Measurements from ENCODE around the gene STX8.

Gene STX8

DNA sequence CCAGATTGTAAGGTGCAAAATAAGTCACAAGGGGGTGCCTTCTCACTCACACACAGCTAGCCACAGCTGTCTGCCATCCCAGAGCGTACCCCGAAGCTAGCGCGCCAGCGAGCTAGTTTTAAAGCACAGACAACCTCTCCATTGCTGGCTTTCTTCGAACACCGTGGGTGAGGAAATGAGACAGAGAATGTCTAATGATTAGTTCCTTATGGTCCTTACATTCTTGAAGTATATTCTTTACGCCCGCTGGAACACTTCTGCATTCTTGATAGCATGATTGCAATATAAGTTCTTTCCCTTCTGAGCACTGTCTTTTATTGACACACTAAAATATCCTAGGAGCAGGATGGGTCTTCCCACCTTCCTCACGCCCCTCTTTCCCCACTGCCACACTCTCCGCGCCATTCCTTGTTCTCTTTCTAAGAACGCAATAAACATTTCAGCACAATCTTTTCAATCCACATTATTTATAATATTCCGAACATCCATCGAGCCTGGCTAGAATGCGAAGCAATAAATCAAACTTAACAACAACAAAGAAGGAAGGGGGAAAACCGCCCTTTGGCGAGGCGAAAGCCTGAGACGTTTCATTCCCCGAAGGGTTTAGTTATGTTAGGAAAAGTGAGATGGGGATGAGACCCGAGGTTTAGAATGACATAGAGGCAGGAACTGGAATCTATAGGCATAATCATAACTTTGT, 303.0 kb downstream of the STX8 start:
- no peak overlapping the region for H3K14ac ChIP-seq (ENCODE audit: low read length)
- H3K4me1 ChIP-seq (ENCODE audit: control insufficient read depth in 2 of 2, insufficient read depth in 1 of 2, low read depth in 1 of 2, low read length in 2 of 2), result peaks cover 0 to 1% of the 10 kb centered on the region in 2 donors
- H3K4ac ChIP-seq (ENCODE audit: low read length), result no peak overlapping the region
- no peak overlapping the region for H4K91ac ChIP-seq (ENCODE audit: low read depth, low read length, poor library complexity)
- no peak overlapping the region for H2AFZ ChIP-seq (ENCODE audit: low read length)
- no peak overlapping the region for H2BK120ac ChIP-seq (ENCODE audit: low read depth, low read length)
- no peak overlapping the region for H3K18ac ChIP-seq (ENCODE audit: low read length)
- no peak for DNase-seq (ENCODE audit: low spot score)
- H4K8ac ChIP-seq (ENCODE audit: low read depth, low read length), result no peak overlapping the region
- no peaks in the 10 kb centered on the region for H3K36me3 ChIP-seq (replicated peaks in 1 of 2; ENCODE audit: control insufficient read depth in 2 of 2, insufficient read depth in 2 of 2, low read length in 2 of 2)
- WGBS, 2 donors (ENCODE audit: extremely low coverage in 2 of 2, insufficient read length in 2 of 2, insufficient replicate concordance in 1 of 2), result 100% methylated on average over 2 of the region's 22 CpGs; no CpG with 5 or more reads in 1 of the 2 donors
- H3K27me3 ChIP-seq (ENCODE audit: control insufficient read depth in 3 of 3, insufficient read depth in 3 of 3, low read depth in 1 of 3, low read length in 3 of 3), result no peaks in the 10 kb centered on the region
- H2BK15ac ChIP-seq (ENCODE audit: low read length), result no peak overlapping the region
- H2BK5ac ChIP-seq (ENCODE audit: low read length), result no peak overlapping the region
- no peaks in the 10 kb centered on the region for H3K79me1 ChIP-seq (ENCODE audit: low read depth, low read length)
- H2BK12ac ChIP-seq (ENCODE audit: low read length), result no peak overlapping the region
- no peak overlapping the region for H3K9ac ChIP-seq (ENCODE audit: low read depth, low read length, poor library complexity)
- H2AK5ac ChIP-seq (ENCODE audit: low read depth, low read length), result no peak overlapping the region
- H3K9me3 ChIP-seq (replicated peaks in 1 of 2; ENCODE audit: control insufficient read depth in 2 of 2, insufficient read depth in 1 of 2, low read depth in 1 of 2, low read length in 2 of 2), result no peaks in the 10 kb centered on the region
- no peak overlapping the region for H3K4me3 ChIP-seq (ENCODE audit: low read length in 2 of 2)
- no peak overlapping the region for H3K27ac ChIP-seq (replicated peaks; ENCODE audit: low read length)
- no peak overlapping the region for H3K23ac ChIP-seq (ENCODE audit: low read depth, low read length, poor library complexity)
- no peak overlapping the region for H3K4me2 ChIP-seq (ENCODE audit: insufficient read depth, low read length, poor library complexity, severe bottlenecking)

DNA sequence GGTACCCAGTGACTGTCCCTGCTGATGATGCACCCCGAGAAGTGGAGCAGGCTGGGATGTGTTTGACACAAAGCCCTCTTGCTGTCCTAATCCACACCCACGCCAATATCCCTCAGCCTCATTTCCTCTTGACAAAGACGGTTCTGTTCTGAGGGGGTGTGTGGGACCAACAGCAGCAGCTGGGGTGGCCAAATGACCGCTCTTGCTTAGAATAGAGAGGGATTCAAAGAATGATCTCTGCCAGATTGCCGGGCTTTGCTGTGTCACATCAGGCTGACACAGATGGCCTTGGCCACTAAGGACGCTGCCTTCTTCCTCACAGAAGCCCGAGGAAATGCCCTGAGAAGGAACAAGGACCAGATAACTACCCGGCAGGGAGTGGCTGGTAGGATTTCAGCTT, 303.6 kb downstream of the STX8 start:
- Histone ChIP-seq H2BK12ac (ENCODE audit: low read length) (no peak overlapping the region), H3K27ac (replicated peaks; ENCODE audit: low read length) (no peak overlapping the region), H3K9me3 (replicated peaks in 1 of 2; ENCODE audit: control insufficient read depth in 2 of 2, insufficient read depth in 1 of 2, low read depth in 1 of 2, low read length in 2 of 2) (no peaks in the 10 kb centered on the region), H3K14ac (ENCODE audit: low read length) (no peak overlapping the region), H3K27me3 (ENCODE audit: control insufficient read depth in 3 of 3, insufficient read depth in 3 of 3, low read depth in 1 of 3, low read length in 3 of 3) (no peaks in the 10 kb centered on the region), H3K4me1 (ENCODE audit: control insufficient read depth in 2 of 2, insufficient read depth in 1 of 2, low read depth in 1 of 2, low read length in 2 of 2) (peaks cover 0 to 1% of the 10 kb centered on the region in 2 donors), H2BK15ac (ENCODE audit: low read length) (no peak overlapping the region), H2BK120ac (ENCODE audit: low read depth, low read length) (no peak overlapping the region), H3K4ac (ENCODE audit: low read length) (no peak overlapping the region), H3K36me3 (replicated peaks in 1 of 2; ENCODE audit: control insufficient read depth in 2 of 2, insufficient read depth in 2 of 2, low read length in 2 of 2) (no peaks in the 10 kb centered on the region), H2AK5ac (ENCODE audit: low read depth, low read length) (no peak overlapping the region), H4K91ac (ENCODE audit: low read depth, low read length, poor library complexity) (no peak overlapping the region), H2BK5ac (ENCODE audit: low read length) (no peak overlapping the region), H3K4me3 (ENCODE audit: low read length in 2 of 2) (no peak overlapping the region), H3K79me1 (ENCODE audit: low read depth, low read length) (no peaks in the 10 kb centered on the region), H3K23ac (ENCODE audit: low read depth, low read length, poor library complexity) (no peak overlapping the region), H3K9ac (ENCODE audit: low read depth, low read length, poor library complexity) (no peak overlapping the region), H2AFZ (ENCODE audit: low read length) (no peak overlapping the region), H4K8ac (ENCODE audit: low read depth, low read length) (no peak overlapping the region), H3K4me2 (ENCODE audit: insufficient read depth, low read length, poor library complexity, severe bottlenecking) (no peak overlapping the region), H3K18ac (ENCODE audit: low read length) (no peak overlapping the region)
- no peak for DNase-seq (ENCODE audit: low spot score)
- WGBS, 2 donors (ENCODE audit: extremely low coverage in 2 of 2, insufficient read length in 2 of 2, insufficient replicate concordance in 1 of 2), result no CpG with 5 or more reads among the region's 8 CpGs

DNA sequence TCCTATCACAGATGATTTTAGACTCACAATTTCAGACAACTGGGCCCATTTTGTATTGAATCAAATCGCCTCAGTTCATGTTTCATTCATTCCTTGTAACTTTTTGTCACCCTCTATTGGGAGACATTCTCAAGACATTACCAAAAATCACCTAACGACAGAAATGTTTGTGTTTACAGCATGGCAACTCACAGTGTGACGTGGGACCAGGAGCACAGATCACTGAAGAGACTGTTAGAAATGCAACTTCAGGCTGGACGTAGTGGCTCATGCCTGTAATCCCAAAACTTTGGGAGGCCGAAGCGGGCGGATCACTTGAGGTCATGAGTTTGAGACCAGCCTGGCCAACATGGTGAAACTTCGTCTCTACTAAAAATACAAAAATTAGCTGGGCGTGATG, 304.7 kb downstream of the STX8 start:
- no peak overlapping the region for H2BK15ac ChIP-seq (ENCODE audit: low read length)
- H2BK5ac ChIP-seq (ENCODE audit: low read length), result no peak overlapping the region
- H3K27ac ChIP-seq (replicated peaks; ENCODE audit: low read length), result no peak overlapping the region
- no CpG with 5 or more reads among the region's 9 CpGs for WGBS, 2 donors (ENCODE audit: extremely low coverage in 2 of 2, insufficient read length in 2 of 2, insufficient replicate concordance in 1 of 2)
- no peak overlapping the region for H2AFZ ChIP-seq (ENCODE audit: low read length)
- H2BK120ac ChIP-seq (ENCODE audit: low read depth, low read length), result no peak overlapping the region
- no peaks in the 10 kb centered on the region for H3K27me3 ChIP-seq (ENCODE audit: control insufficient read depth in 3 of 3, insufficient read depth in 3 of 3, low read depth in 1 of 3, low read length in 3 of 3)
- H3K4ac ChIP-seq (ENCODE audit: low read length), result no peak overlapping the region
- H3K4me3 ChIP-seq (ENCODE audit: low read length in 2 of 2), result no peak overlapping the region
- H3K4me1 ChIP-seq (ENCODE audit: control insufficient read depth in 2 of 2, insufficient read depth in 1 of 2, low read depth in 1 of 2, low read length in 2 of 2), result peaks cover 0 to 1% of the 10 kb centered on the region in 2 donors
- H3K4me2 ChIP-seq (ENCODE audit: insufficient read depth, low read length, poor library complexity, severe bottlenecking), result no peak overlapping the region
- H3K36me3 ChIP-seq (replicated peaks in 1 of 2; ENCODE audit: control insufficient read depth in 2 of 2, insufficient read depth in 2 of 2, low read length in 2 of 2), result no peaks in the 10 kb centered on the region
- H4K8ac ChIP-seq (ENCODE audit: low read depth, low read length), result no peak overlapping the region
- H3K9me3 ChIP-seq (replicated peaks in 1 of 2; ENCODE audit: control insufficient read depth in 2 of 2, insufficient read depth in 1 of 2, low read depth in 1 of 2, low read length in 2 of 2), result no peaks in the 10 kb centered on the region
- DNase-seq (ENCODE audit: low spot score), result no peak
- no peak overlapping the region for H2BK12ac ChIP-seq (ENCODE audit: low read length)
- no peak overlapping the region for H3K14ac ChIP-seq (ENCODE audit: low read length)
- no peak overlapping the region for H4K91ac ChIP-seq (ENCODE audit: low read depth, low read length, poor library complexity)
- no peaks in the 10 kb centered on the region for H3K79me1 ChIP-seq (ENCODE audit: low read depth, low read length)
- H2AK5ac ChIP-seq (ENCODE audit: low read depth, low read length), result no peak overlapping the region
- no peak overlapping the region for H3K9ac ChIP-seq (ENCODE audit: low read depth, low read length, poor library complexity)
- no peak overlapping the region for H3K23ac ChIP-seq (ENCODE audit: low read depth, low read length, poor library complexity)
- no peak overlapping the region for H3K18ac ChIP-seq (ENCODE audit: low read length)

DNA sequence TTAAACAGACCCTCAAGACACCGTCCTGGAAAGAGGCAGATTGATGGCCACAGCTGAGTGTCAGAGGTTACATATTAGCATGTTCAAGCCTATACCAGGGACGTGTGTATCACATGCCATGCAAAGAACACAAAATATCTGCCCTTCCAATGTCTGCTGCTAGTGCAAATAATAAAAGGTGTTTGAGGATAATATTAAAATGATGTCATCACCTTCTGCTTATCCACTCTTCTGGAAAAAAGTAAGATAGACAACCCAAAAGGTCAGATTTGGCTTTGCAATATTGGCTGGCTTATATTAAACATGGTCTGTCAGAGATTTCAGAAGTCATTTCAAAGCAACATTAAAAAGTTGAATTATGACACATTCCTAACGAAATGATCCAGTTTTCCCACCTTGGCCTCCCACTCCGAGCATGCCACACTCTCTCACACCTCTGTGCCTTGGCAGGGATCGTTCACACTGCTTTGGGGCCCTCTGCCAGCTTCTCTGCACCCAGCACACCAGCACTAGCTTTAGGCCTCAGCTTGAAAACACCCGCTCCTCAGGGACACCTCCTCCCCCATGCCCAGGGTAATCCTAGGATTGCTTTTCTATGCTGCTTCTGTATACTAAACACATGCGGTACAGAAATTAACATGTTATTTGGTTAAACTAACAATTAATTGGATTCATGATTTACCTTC, 306.1 kb downstream of the STX8 start:
- no CpG with 5 or more reads among the region's 7 CpGs for WGBS, 2 donors (ENCODE audit: extremely low coverage in 2 of 2, insufficient read length in 2 of 2, insufficient replicate concordance in 1 of 2)
- Histone ChIP-seq H2AK5ac (ENCODE audit: low read depth, low read length) (no peak overlapping the region), H3K9me3 (replicated peaks in 1 of 2; ENCODE audit: control insufficient read depth in 2 of 2, insufficient read depth in 1 of 2, low read depth in 1 of 2, low read length in 2 of 2) (no peaks in the 10 kb centered on the region), H2AFZ (ENCODE audit: low read length) (no peak overlapping the region), H3K9ac (ENCODE audit: low read depth, low read length, poor library complexity) (no peak overlapping the region), H3K4ac (ENCODE audit: low read length) (no peak overlapping the region), H3K4me2 (ENCODE audit: insufficient read depth, low read length, poor library complexity, severe bottlenecking) (no peak overlapping the region), H2BK5ac (ENCODE audit: low read length) (no peak overlapping the region), H3K79me1 (ENCODE audit: low read depth, low read length) (no peaks in the 10 kb centered on the region), H4K8ac (ENCODE audit: low read depth, low read length) (no peak overlapping the region), H4K91ac (ENCODE audit: low read depth, low read length, poor library complexity) (no peak overlapping the region), H3K36me3 (replicated peaks in 1 of 2; ENCODE audit: control insufficient read depth in 2 of 2, insufficient read depth in 2 of 2, low read length in 2 of 2) (no peaks in the 10 kb centered on the region), H3K27ac (replicated peaks; ENCODE audit: low read length) (no peak overlapping the region), H2BK15ac (ENCODE audit: low read length) (no peak overlapping the region), H3K18ac (ENCODE audit: low read length) (no peak overlapping the region), H3K14ac (ENCODE audit: low read length) (no peak overlapping the region), H3K4me1 (ENCODE audit: control insufficient read depth in 2 of 2, insufficient read depth in 1 of 2, low read depth in 1 of 2, low read length in 2 of 2) (peaks cover 0 to 1% of the 10 kb centered on the region in 2 donors), H3K27me3 (ENCODE audit: control insufficient read depth in 3 of 3, insufficient read depth in 3 of 3, low read depth in 1 of 3, low read length in 3 of 3) (no peaks in the 10 kb centered on the region), H2BK120ac (ENCODE audit: low read depth, low read length) (no peak overlapping the region), H3K4me3 (ENCODE audit: low read length in 2 of 2) (no peak overlapping the region), H3K23ac (ENCODE audit: low read depth, low read length, poor library complexity) (no peak overlapping the region), H2BK12ac (ENCODE audit: low read length) (no peak overlapping the region)
- no peak for DNase-seq (ENCODE audit: low spot score)
